ENCODE data around the gene FAM47E. TPM values are rescaled to one million over a fixed set of nuclear protein-coding genes. Genes with fewer than 3 reads are reported as not detected.

Gene FAM47E
- total RNA-seq, 1 experiment from 2014 or later = 2.0 TPM

- Histone ChIP-seq H4K20me1 (ENCODE audit: control insufficient read depth, insufficient read depth, insufficient read length) (no peaks in the 10 kb centered on the region), H3K14ac (ENCODE audit: insufficient read depth, low read length) (no peak overlapping the region), H3K23me2 (ENCODE audit: insufficient read length, low read depth, low read length, poor library complexity, severe bottlenecking) (no peaks in the 10 kb centered on the region), H3K79me1 (ENCODE audit: insufficient read depth, low read depth, low read length, poor library complexity, severe bottlenecking) (no peaks in the 10 kb centered on the region), H4K8ac (replicated peaks; ENCODE audit: insufficient read length, low read depth, low read length) (no peak overlapping the region), H2BK120ac (ENCODE audit: low read depth, low read length, poor library complexity, severe bottlenecking) (no peak overlapping the region), H3K79me2 (ENCODE audit: insufficient read depth, low read length) (no peaks in the 10 kb centered on the region), H4K5ac (ENCODE audit: insufficient read length, low read depth, low read length) (no peak overlapping the region), H3K4ac (ENCODE audit: low read depth, low read length) (no peak overlapping the region), H3K23ac (ENCODE audit: insufficient read length, low read depth, low read length) (no peak overlapping the region), H3K18ac (ENCODE audit: insufficient read length, low read depth, low read length) (no peak overlapping the region), H4K91ac (ENCODE audit: insufficient read length, low read depth, low read length) (no peak overlapping the region), H3K9me3 (ENCODE audit: control insufficient read depth, low read depth, low read length) (no peaks in the 10 kb centered on the region), H3T11ph (ENCODE audit: low read length) (no peak overlapping the region), H3K4me2 (ENCODE audit: insufficient read depth, insufficient read length, low read length) (no peak overlapping the region), H3K4me1 (ENCODE audit: insufficient read depth, low read length) (no peaks in the 10 kb centered on the region; the same call in 1 of the 2 replicates), H2BK15ac (ENCODE audit: low read depth, low read length) (no peak overlapping the region), H3K27ac (ENCODE audit: insufficient read length, low read depth, low read length) (no peak overlapping the region), H2AK5ac (ENCODE audit: insufficient read length, low read length) (no peak overlapping the region), H2BK20ac (ENCODE audit: low read depth, low read length, poor library complexity, severe bottlenecking) (no peak overlapping the region), H2BK5ac (ENCODE audit: insufficient read length, low read length) (no peak overlapping the region), H2BK12ac (ENCODE audit: insufficient read length, low read depth, low read length) (no peak overlapping the region), H3K27me3 (ENCODE audit: insufficient read depth, low read length) (no peaks in the 10 kb centered on the region), H3K9ac (ENCODE audit: extremely low read depth, insufficient read length, low read length) (no peak overlapping the region), H3K56ac (ENCODE audit: insufficient read length, low read depth, low read length) (no peak overlapping the region), H2AFZ (ENCODE audit: low read length) (no peak overlapping the region)
- Mint-ChIP-seq H3K27me3 (ENCODE audit: low read depth) (0 out of 2 replicates have a peak, but pooled peaks cover 2% of the 10 kb centered on the region), H3K36me3 (ENCODE audit: insufficient read depth in 1 of 3, low read depth in 3 of 3) (peaks cover 0 to 6% (median 0%) of the 10 kb centered on the region in 3 experiments; a peak in 1 of 7 replicates), H3K4me3 (no peak overlapping the region), H3K27ac (no peak overlapping the region), H3K4me1 (peaks cover 0 to 4% of the 10 kb centered on the region in 2 experiments; a peak in 2 of 4 replicates), H3K9me3 (no peaks in the 10 kb centered on the region; a peak in 1 of 5 replicates)
- TF ChIP-seq CTCF (conservative IDR thresholded peaks at IDR 0.05) = no peak
- no peak for DNase-seq
- no CpG with 5 or more reads among the region's 6 CpGs for WGBS (ENCODE audit: extremely low coverage, insufficient read length, low lambda C conversion rate)
These were observed 14.2 kb downstream of the FAM47E start for GRCh38 chr4:76265631-76266218.

Measured in H9 (cell line).